ENCODE data around the gene CPZ. TPM values are rescaled to one million over a fixed set of nuclear protein-coding genes. Genes with fewer than 3 reads are reported as not detected.

The CPZ gene
- total RNA-seq, 4 donors from 2014 or later = 4.1 to 12.9 (median 6.5) TPM

DNA sequence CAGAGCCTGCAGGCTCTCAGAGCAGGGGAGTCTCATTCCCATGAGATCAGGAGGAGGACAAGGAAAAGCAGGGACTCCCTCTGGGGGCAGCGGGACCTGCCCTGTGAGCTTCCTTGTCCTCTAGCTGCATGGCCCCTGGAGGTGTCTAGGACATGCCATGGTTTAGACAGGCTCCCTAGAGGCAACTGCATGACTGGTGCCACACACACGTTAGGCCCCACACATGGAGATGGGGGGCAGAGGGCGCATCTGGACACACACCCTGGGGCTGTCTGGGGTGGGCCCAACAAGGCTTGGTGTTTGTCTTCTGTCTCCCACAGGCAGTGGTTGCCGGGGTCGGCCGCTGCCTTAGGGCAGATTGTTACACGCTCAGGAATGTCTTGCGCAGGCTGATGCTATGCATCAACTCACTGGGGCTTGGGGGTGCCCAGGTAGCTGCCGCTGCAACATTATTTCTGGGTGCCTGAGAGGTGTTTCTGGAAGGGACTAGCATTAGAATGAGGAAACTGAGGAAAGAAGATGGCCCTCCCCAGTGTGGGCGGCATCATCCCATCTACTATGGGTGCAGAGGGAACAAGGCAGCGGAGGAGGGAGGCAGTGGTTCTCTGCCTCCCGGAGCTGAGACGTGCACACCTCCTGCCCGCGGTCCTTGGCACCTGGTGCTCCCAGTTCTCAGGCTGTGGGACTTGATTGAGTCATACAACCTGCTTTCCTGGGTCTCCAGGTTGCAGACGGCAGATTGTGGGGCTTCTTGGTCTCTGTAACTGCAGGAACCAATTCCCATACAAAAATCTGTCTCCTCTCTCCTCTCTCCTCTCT lies 44.4 kb upstream of the CPZ start:
- H3K36me3 ChIP-seq = no peaks in the 10 kb centered on the region
- H3K9me3 ChIP-seq = no peaks in the 10 kb centered on the region
- H3K27ac ChIP-seq = no peak overlapping the region
- no peaks in the 10 kb centered on the region for H3K27me3 ChIP-seq
- no peak for TF ChIP-seq POLR2A (IDR thresholded peaks at IDR 0.05)
- TF ChIP-seq, protein P1, sequence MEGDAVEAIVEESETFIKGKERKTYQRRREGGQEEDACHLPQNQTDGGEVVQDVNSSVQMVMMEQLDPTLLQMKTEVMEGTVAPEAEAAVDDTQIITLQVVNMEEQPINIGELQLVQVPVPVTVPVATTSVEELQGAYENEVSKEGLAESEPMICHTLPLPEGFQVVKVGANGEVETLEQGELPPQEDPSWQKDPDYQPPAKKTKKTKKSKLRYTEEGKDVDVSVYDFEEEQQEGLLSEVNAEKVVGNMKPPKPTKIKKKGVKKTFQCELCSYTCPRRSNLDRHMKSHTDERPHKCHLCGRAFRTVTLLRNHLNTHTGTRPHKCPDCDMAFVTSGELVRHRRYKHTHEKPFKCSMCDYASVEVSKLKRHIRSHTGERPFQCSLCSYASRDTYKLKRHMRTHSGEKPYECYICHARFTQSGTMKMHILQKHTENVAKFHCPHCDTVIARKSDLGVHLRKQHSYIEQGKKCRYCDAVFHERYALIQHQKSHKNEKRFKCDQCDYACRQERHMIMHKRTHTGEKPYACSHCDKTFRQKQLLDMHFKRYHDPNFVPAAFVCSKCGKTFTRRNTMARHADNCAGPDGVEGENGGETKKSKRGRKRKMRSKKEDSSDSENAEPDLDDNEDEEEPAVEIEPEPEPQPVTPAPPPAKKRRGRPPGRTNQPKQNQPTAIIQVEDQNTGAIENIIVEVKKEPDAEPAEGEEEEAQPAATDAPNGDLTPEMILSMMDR (IDR thresholded peaks at IDR 0.05) = no peak
- intact Hi-C loops (cut with DNase I) = loop anchor here (5.0 kb wide), 1 partner anchor 81 kb away; no protein-coding TSS in a partner anchor
- no peak overlapping the region for H3K4me3 ChIP-seq (replicated peaks in 1 of 3)
- WGBS, 2 donors = 92 to 93% methylated on average over 11 to 15 of the region's 16 CpGs
- no peaks in the 10 kb centered on the region for H3K4me1 ChIP-seq
- no peak for DNase-seq

DNA sequence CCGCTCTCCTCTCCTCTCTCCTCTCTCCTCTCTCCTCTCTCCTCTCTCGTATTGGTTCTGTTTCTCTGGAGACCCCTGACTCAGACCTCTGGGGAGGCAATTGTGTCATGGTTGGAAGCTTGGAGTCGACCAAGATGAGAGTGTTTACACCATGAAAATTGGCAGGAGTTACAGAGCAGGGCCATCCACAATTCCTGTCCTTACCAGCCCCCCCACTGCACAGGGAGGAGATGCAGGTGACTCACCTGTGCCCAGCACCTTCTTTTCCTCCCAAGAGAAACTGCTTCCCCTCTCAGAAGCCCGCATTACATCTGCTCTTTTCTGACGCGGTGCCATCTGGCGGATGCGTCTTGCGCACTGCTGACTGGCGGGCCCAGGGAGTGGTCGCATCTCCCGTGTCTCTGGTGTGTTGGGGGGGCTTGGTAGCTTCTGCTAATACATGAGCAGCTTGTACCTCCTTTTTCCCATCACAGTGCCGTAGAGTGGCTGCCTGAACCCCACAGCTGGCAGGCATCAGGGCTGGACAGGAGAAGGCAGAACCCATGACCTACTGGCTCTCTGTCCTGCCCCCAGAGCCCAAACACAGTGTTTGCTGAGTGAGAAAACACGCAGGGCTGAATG lies 43.7 kb upstream of the CPZ start:
- no peaks in the 10 kb centered on the region for H3K4me1 ChIP-seq
- no peak overlapping the region for H3K27ac ChIP-seq
- 82 to 87% methylated on average over 13 to 14 of the region's 14 CpGs for WGBS, 2 donors
- intact Hi-C loops (cut with DNase I) = loop anchor here (5.0 kb wide), 1 partner anchor 82 kb away; no protein-coding TSS in a partner anchor
- H3K36me3 ChIP-seq = no peaks in the 10 kb centered on the region
- H3K4me3 ChIP-seq (replicated peaks in 1 of 3) = no peak overlapping the region
- TF ChIP-seq, protein P1 (IDR thresholded peaks at IDR 0.05) = no peak
- no peak for TF ChIP-seq POLR2A (IDR thresholded peaks at IDR 0.05)
- H3K27me3 ChIP-seq = no peaks in the 10 kb centered on the region
- H3K9me3 ChIP-seq = no peaks in the 10 kb centered on the region
- no peak for DNase-seq

DNA sequence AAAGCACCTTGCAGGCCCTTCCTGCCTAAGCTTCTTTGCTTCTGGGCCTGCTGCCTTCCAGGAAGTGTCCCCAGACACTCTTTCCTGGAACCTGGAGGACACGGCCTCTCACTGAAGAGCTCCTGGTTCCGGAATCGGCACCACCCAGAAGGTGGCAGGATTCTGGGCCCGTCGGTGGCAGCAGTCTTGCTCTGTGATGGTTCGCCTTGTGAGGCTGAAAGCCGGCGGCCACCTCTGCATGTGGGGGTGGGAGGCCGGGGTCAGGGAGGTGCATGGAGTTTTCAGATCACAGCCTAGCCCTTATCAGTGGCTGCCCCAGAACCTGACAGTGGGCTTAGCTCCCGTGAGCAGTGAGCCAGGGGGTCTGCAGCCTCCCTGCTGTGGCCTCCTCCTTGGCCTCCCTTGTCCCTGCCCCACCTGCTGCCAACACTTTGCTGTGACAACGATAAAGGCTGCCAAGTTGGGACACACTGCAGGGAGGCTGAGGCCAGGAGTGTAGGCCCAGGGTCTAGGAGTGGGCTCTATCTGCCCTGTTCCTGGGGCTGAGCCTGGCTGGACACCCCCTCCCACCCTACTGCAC lies 43.1 kb upstream of the CPZ start:
- intact Hi-C loops (cut with DNase I) = loop anchor here (5.0 kb wide), 1 partner anchor 82 kb away; no protein-coding TSS in a partner anchor
- Histone ChIP-seq H3K36me3 (no peaks in the 10 kb centered on the region), H3K27me3 (no peaks in the 10 kb centered on the region), H3K4me3 (replicated peaks in 1 of 3) (no peak overlapping the region), H3K9me3 (no peaks in the 10 kb centered on the region), H3K4me1 (no peaks in the 10 kb centered on the region), H3K27ac (no peak overlapping the region)
- DNase-seq = no peak
- no peak for TF ChIP-seq POLR2A (IDR thresholded peaks at IDR 0.05)
- TF ChIP-seq, protein P1 (IDR thresholded peaks at IDR 0.05) = no peak
- WGBS, 2 donors = 84 to 87% methylated on average over 9 to 11 of the region's 11 CpGs

DNA sequence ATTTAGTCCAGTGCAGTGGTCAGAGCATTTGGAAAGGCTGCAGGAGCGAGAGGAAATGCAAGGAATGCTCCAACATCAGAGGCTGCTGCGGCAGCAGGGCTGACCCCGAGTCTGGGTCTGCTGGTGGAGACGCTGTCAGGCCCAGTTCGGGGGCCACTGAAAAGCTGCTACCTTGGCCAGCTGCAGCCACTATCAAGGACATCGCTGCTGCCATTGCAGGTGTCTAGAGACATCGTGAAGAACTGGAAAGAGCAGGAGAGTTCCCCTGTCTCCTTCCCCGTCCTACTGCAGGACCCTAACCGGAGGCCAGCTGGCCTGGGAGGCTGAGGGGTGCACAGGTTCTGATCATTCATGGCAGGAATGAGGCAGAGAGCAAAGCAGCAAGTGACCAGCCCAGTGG lies 41.9 kb upstream of the CPZ start:
- WGBS, 2 donors = 75 to 87% methylated on average over 9 of the region's 9 CpGs
- intact Hi-C loops (cut with DNase I) = no loop called here
- Histone ChIP-seq H3K9me3 (no peaks in the 10 kb centered on the region), H3K36me3 (no peaks in the 10 kb centered on the region), H3K4me1 (peaks cover 3% of the 10 kb centered on the region in 2 donors), H3K4me3 (replicated peaks in 1 of 3) (no peak overlapping the region), H3K27me3 (no peaks in the 10 kb centered on the region), H3K27ac (no peak overlapping the region)
- TF ChIP-seq, protein P1 (IDR thresholded peaks at IDR 0.05) = no peak
- no peak for TF ChIP-seq POLR2A (IDR thresholded peaks at IDR 0.05)
- no peak for DNase-seq

Data from thyroid gland (tissue), 4 donors.